Mucosa of descending colon (tissue), 3 donors: Measurements from ENCODE around the gene FBXO11. TPM values are rescaled to one million over a fixed set of nuclear protein-coding genes. Genes with fewer than 3 reads are reported as not detected.

Experiments
- ATAC-seq: fragments of 200-7000 bp; cut with Tn5 transposase; one replicate; pipeline ENCODE4 v1.9.1; 2020; ENCODE audit warnings: mild to moderate bottlenecking, moderate library complexity
- DNase-seq, 3 donors: peaks; one replicate each; pipeline ENCODE4 v3.0.0-alpha.2; 2020
- H3K36me3 ChIP-seq: fragments of 200-600 bp; one replicate; pipeline ENCODE4 v1.8.0; 2021; ENCODE audit warnings: low read depth, mild to moderate bottlenecking
- H3K4me1 ChIP-seq: fragments of 200-600 bp; one replicate; pipeline ENCODE4 v1.8.0; 2021; ENCODE audit warnings: low read depth, mild to moderate bottlenecking
- H3K4me3 ChIP-seq: fragments of 200-600 bp; one replicate; pipeline ENCODE4 v1.8.0; 2021; ENCODE audit warnings: mild to moderate bottlenecking
- H3K9me3 ChIP-seq: fragments of 200-600 bp; one replicate; pipeline ENCODE4 v1.8.0; 2021; ENCODE audit warnings: mild to moderate bottlenecking
- intact Hi-C, 2 donors: fragments of 100-400 bp; cut with DNase I in 1 of 2; cut with micrococcal nuclease in 1 of 2; formaldehyde crosslinking; loops; one replicate each; pipeline versions ENCODE4 v1.11.0 to v1.11.1; 2022; cut with DNase I, micrococcal nuclease
- total RNA-seq, 3 donors: library from RNA; stranded (reverse); fragmentation: NEBNext Ultra II Directional in 2 of 3; extraction: Animal tissue kit (Norgen Biotek cat#: 25700) in 2 of 3; gene quantifications; one replicate each; pipeline versions ENCODE4 v1.2.1 to v1.2.4, GENCODE V29; 2021 to 2023
- TF ChIP-seq, protein P1 (sequence below): fragments of 200-600 bp; IDR thresholded peaks from one replicate; pipeline ENCODE4 v1.8.0; 2022; ENCODE audit warnings: antibody characterized with exemption, mild to moderate bottlenecking
- donor health status: DM: no; HTN: no; CAD: no; lungs with moderate emphysema.
- donor health status: DM: no; HTN: no; CAD: no.
- donor health status: DM: no; HTN: yes; CAD: no.

FBXO11 gene
- total RNA-seq, 3 donors from 2014 or later, result 40.7 to 70.4 (median 46.7) TPM

- Histone ChIP-seq H3K4me1 (peaks cover 6% of the 10 kb centered on the region), H3K4me3 (no peak overlapping the region), H3K36me3 (no peaks in the 10 kb centered on the region), H3K9me3 (no peaks in the 10 kb centered on the region)
- TF ChIP-seq, protein P1, sequence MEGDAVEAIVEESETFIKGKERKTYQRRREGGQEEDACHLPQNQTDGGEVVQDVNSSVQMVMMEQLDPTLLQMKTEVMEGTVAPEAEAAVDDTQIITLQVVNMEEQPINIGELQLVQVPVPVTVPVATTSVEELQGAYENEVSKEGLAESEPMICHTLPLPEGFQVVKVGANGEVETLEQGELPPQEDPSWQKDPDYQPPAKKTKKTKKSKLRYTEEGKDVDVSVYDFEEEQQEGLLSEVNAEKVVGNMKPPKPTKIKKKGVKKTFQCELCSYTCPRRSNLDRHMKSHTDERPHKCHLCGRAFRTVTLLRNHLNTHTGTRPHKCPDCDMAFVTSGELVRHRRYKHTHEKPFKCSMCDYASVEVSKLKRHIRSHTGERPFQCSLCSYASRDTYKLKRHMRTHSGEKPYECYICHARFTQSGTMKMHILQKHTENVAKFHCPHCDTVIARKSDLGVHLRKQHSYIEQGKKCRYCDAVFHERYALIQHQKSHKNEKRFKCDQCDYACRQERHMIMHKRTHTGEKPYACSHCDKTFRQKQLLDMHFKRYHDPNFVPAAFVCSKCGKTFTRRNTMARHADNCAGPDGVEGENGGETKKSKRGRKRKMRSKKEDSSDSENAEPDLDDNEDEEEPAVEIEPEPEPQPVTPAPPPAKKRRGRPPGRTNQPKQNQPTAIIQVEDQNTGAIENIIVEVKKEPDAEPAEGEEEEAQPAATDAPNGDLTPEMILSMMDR, result no peak
- intact Hi-C loops, result no loop called here
- ATAC-seq, result no peak
- DNase-seq, result no peak
Observed at GRCh38 chr2:47778698-47779425, 127.4 kb downstream of the FBXO11 start.

DNA sequence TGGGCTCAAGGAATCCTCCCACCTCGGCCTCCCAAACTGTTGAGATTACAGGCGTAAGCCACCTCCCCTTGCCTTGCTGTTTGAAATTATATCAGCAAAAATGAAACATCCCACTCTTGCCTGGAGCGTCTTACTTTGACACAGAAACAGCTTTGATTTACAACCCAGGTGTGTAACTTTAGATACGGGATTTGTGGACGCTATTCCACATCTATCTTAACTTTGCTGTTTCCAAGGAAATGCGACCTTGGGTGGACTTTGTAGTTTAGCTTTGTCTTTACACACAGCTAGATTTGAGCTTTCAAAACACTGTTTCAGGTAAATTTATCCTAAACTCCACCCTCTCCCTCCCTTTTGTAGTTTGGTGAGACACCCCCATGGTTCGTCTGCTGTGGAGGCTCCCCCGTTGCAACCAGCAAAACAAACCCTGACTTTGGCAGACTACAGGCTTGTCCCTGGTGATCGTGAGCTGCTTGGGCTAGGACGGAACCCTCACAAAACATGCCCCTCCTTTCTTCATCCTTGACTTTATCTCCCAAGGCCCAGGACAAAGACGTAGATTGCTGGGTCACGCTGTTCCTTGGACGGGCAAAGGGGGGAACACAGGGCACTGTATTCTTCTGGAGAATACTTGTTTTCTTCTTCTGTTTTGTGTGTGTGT is 128.9 kb downstream of the FBXO11 start:
- TF ChIP-seq, protein P1, result no peak
- no peak for ATAC-seq
- no peak for DNase-seq
- H3K4me1 ChIP-seq, result peaks cover 6% of the 10 kb centered on the region
- no peaks in the 10 kb centered on the region for H3K9me3 ChIP-seq
- H3K4me3 ChIP-seq, result no peak overlapping the region
- no peaks in the 10 kb centered on the region for H3K36me3 ChIP-seq
- intact Hi-C loops, result no loop called here

DNA sequence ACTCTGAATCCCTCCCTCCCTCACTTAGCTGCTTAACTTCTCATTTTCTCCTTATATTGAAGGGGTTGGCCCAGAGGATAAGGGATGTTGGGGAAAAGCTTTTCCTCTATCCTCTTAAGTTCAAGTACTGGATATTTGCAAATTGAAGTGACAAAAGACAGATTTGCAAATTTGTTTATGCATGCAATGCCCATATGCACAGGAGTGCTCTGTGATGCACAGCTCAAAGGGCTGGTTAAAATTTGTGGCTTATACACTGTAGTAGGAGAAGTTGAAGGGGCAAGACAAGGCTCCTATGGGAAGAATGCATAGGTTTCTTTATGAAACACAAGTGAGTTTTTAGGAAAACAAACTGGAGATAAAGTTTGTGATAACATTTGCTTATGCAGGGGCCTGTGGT is 131.7 kb downstream of the FBXO11 start:
- DNase-seq, result no peak
- H3K4me3 ChIP-seq, result no peak overlapping the region
- ATAC-seq, result no peak
- H3K4me1 ChIP-seq, result no peaks in the 10 kb centered on the region
- intact Hi-C loops, result no loop called here
- no peaks in the 10 kb centered on the region for H3K9me3 ChIP-seq
- no peaks in the 10 kb centered on the region for H3K36me3 ChIP-seq
- TF ChIP-seq, protein P1, result no peak

DNA sequence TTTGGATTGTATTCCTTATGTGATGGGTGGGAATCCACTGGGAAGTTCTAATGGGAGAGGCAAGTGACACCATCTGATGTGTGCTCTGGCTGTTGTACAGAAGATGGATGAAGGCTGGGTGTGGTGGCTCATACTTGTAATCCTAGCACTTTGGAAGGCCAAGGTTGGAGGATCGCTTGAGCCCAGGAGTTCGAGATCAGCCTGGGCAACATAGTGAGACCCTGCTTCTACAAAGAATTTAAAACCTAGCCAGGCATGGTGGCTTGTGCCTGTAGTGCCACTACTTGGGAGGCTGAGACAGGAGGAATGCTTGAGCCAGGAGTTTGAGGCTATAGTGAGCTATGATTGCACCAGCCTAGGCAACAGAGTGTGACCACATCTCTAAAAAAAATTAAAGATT is 134.0 kb downstream of the FBXO11 start:
- no peaks in the 10 kb centered on the region for H3K9me3 ChIP-seq
- DNase-seq (no peak), ATAC-seq (no peak)
- TF ChIP-seq, protein P1, result no peak
- H3K36me3 ChIP-seq, result no peaks in the 10 kb centered on the region
- no peaks in the 10 kb centered on the region for H3K4me1 ChIP-seq
- H3K4me3 ChIP-seq, result no peak overlapping the region
- intact Hi-C loops, result no loop called here

- intact Hi-C loops, result no loop called here
- ATAC-seq, result no peak
- TF ChIP-seq, protein P1, result no peak
Observed at GRCh38 chr2:47771211-47771610, 135.1 kb downstream of the FBXO11 start.

More at GRCh38 chr2:47771211-47771610, 135.1 kb downstream of the FBXO11 start:
- Histone ChIP-seq H3K4me3 (no peak overlapping the region), H3K4me1 (no peaks in the 10 kb centered on the region), H3K36me3 (no peaks in the 10 kb centered on the region), H3K9me3 (no peaks in the 10 kb centered on the region)
- DNase-seq, result no peak
